LNCAP (cell line): ENCODE results near the gene AHDC1.

Source experiments
- TF ChIP-seq, protein P1 (sequence below): fragments of 450-650 bp; IDR thresholded peaks from 2 replicates; pipeline ENCODE4 v1.5.1; 2017; ENCODE audit warnings: mild to moderate bottlenecking

The AHDC1 gene

DNA sequence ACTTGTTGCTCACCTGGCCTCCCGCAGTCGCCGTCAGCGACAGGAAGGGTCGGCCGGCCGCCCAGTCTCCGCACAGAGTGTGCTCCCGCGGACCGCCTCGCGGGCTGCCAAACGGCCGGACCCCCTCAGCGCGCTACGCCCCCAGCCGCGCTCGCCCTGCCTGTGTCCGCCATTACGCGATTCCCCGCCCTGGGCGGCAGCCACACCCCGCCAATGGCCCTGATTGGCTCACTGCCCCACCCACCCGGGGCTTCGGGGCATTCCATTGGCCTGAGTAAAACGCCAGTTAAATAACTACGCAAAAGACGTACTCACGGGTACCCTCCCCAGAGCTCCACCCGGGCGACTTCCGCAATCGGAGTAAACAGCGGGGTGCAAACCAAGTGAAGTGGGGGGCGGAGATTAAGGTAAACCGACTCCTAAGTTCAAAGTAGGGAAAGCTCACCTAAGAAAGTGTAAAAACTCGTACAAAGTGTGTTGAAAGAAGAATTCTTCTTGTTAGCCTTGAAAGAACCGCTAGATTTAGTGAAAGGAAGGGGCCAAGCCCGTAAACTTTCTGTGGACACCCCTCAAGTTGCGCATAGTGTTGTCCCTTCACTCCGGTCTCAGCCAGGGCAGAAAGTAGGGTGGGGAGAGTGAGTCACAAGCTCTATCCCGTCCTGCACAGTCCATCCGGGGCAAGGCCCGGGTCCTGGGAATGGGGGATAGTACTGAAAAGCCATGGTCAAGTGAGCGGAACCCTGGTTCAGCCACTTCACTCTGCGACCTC lies 113.8 kb downstream of the AHDC1 start, which contains the start of gene WASF2:
Gene WASF2 (minus strand): TSS at position 195 of the 769 bp plus-strand sequence. CDS start 61,277 bp downstream, outside the sequence.
- TF ChIP-seq, protein P1, sequence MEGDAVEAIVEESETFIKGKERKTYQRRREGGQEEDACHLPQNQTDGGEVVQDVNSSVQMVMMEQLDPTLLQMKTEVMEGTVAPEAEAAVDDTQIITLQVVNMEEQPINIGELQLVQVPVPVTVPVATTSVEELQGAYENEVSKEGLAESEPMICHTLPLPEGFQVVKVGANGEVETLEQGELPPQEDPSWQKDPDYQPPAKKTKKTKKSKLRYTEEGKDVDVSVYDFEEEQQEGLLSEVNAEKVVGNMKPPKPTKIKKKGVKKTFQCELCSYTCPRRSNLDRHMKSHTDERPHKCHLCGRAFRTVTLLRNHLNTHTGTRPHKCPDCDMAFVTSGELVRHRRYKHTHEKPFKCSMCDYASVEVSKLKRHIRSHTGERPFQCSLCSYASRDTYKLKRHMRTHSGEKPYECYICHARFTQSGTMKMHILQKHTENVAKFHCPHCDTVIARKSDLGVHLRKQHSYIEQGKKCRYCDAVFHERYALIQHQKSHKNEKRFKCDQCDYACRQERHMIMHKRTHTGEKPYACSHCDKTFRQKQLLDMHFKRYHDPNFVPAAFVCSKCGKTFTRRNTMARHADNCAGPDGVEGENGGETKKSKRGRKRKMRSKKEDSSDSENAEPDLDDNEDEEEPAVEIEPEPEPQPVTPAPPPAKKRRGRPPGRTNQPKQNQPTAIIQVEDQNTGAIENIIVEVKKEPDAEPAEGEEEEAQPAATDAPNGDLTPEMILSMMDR = no peak

DNA sequence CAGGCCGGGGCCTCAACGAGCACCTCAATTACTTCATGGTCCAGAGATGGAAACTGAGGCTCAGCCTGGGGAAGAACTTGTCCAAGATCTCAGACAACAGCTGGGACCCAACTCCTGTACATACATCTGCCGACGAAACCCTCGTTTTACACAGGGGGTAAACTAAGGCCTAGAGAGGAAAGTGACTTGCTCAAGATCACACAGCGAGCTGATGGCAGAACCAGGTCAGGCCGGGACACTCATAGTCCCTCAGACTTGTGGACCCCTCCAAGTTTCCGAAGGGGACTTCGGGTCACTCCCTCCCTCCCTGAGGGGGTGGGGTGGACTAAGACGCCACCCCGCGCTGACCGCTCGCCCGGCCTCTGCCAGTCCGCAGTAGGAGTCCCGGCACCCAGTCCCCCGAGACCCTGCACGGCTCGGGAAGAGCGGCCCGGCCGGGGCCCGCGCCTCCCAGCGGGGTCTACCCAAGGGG lies 114.4 kb downstream of the AHDC1 start:
- TF ChIP-seq, protein P1 = no peak

DNA sequence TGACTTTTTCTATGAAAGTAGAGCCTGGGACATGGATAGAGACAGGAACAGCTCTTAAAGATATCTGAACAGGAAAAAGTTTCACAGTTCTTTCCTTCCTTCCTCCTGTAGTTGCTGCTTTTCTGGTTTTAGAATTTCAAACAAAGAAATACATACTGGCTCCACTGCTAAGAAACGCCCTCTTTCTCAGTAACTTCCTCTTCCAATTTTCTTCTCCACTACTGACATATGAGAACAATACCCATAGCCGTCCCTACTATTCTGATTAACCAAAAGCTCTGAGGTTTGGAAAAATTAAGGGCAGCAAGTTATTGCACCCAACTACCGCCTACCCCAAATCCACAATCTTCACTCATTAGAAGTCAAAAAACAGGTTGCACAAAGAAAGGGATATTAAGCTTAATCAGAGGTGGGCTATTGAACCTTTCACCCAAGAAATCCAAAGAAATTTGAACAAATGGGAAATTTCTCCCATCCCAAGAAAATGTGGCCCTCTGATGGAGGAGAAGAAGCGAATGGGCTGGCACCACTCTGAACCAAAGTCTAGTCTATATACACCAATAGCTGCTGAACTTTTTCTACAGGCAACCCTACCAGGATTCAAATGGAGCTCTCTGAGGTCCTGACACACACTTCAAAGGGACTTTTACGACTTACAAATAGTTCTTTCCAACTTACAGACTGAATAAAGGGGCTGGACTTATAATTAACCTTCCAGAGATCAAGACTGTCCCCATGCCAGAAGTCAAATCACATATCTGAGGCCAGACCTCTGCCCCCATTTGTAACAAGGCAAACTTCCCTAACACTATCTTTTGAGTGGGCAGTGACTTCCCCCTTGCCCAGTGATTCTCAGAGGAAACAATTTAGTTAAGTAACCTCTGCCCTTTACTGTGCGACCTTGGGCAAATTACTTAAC lies 115.7 kb downstream of the AHDC1 start:
- TF ChIP-seq, protein P1 = no peak

DNA sequence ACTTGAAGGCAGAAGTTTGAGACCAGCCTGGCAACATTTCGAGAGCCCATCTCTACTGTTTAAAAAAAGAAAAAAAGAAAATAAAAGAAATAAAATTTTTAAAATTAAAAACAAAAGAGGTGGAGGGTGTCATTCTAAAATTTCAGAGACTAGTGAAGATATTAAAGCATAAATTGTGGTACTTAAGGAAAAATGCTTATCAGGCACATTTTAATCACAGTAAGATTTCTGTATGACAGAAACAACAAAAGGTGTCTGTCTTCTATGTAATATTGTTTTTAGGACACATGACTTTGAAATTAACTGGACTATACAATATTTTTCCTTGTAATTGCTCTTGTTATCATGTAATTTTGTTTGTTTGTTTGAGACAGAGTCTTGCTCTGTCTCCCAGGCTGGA lies 118.6 kb downstream of the AHDC1 start:
- TF ChIP-seq, protein P1 = no peak
